ENCODE data around the gene CADPS2.

GRCh38 chr7:122752583-122752982 is 133.7 kb downstream of the CADPS2 start:
- no peak for TF ChIP-seq CTCF (IDR thresholded peaks at IDR 0.05)
- TF ChIP-seq ZNF219 (CRISPR knock-in tag; IDR thresholded peaks at IDR 0.05; ENCODE audit: borderline replicate concordance), result no peak
- no peak for TF ChIP-seq ESRRA (CRISPR knock-in tag; IDR thresholded peaks at IDR 0.05; ENCODE audit: borderline replicate concordance)
- no peak for TF ChIP-seq ZBTB21 (CRISPR knock-in tag; IDR thresholded peaks at IDR 0.05; ENCODE audit: borderline replicate concordance)

Measured in WTC11 (cell line).